HCT116 (cell line): ENCODE results near the gene AQP10.

ENCODE experiments used
- CTCF ChIP-seq, 3 experiments: fragments of 200-600 bp in 1 of 3; sonication (generic) in 1 of 3; IDR thresholded peaks in 2 of 3; conservative IDR thresholded peaks in 1 of 3; 2 replicates each; pipeline ENCODE4 v1.5.1; 2012 to 2017; ENCODE audit warnings: low read depth in 2 of 3, low read length in 2 of 3, antibody characterized with exemption in 1 of 3, borderline replicate concordance in 1 of 3, control low read depth in 1 of 3, mild to moderate bottlenecking in 1 of 3, mixed read lengths in 1 of 3, mixed run types in 1 of 3, moderate library complexity in 1 of 3; ENCODE audit not compliant: insufficient read depth in 1 of 3
- EZH2 ChIP-seq: fragments of 200-600 bp; sonication (generic); IDR thresholded peaks from 2 replicates; pipeline ENCODE4 v1.6.1; 2017; ENCODE audit warnings: antibody characterized with exemption, mixed run types
- POLR2A ChIP-seq: IDR thresholded peaks from 2 replicates; pipeline ENCODE4 v1.7.0; 2011; ENCODE audit warnings: borderline replicate concordance; ENCODE audit not compliant: insufficient read depth, insufficient read length; ENCODE audit errors: extremely low read depth
- POLR2AphosphoS5 ChIP-seq: IDR thresholded peaks from 2 replicates; pipeline ENCODE4 v1.6.1; 2011; ENCODE audit warnings: mild to moderate bottlenecking, low read depth, low read length, moderate library complexity
- RAD21 ChIP-seq: IDR thresholded peaks from 2 replicates; pipeline ENCODE4 v1.6.1; 2012; ENCODE audit warnings: low read depth, mild to moderate bottlenecking

- TF ChIP-seq EZH2 (no peak), CTCF (IDR thresholded peaks at IDR 0.05 in 2 of 3, conservative IDR thresholded peaks at IDR 0.05 in 1 of 3; ENCODE audit: borderline replicate concordance in 1 of 3, insufficient read depth in 1 of 3, low read depth in 2 of 3, low read length in 2 of 3) (no peak; a peak in 1 of 6 replicates), POLR2A (no peak), POLR2AphosphoS5 (no peak), RAD21 (no peak)
These were observed 33.1 kb downstream of the AQP10 start for GRCh38 chr1:154353966-154354365.
